Body of pancreas (tissue), 4 donors: ENCODE measurements around the gene SHISAL1.

ENCODE experiments used
- CTCF ChIP-seq, 7 experiments: fragments of 450-650 bp in 4 of 7; fragments of 200-600 bp in 3 of 7; sonication (generic) in 3 of 7; IDR thresholded peaks; one replicate each; pipeline ENCODE4 v1.5.1; 2016 to 2019; ENCODE audit warnings: antibody characterized with exemption in 7 of 7
- POLR2A ChIP-seq, 3 donors: fragments of 450-650 bp; IDR thresholded peaks; one replicate each; pipeline ENCODE4 v1.6.1; 2016; ENCODE audit warnings: antibody characterized with exemption in 3 of 3, mild to moderate bottlenecking in 2 of 3

GRCh38 chr22:44329179-44329796 is 16.5 kb upstream of the SHISAL1 start:
- no peak for TF ChIP-seq CTCF (IDR thresholded peaks at IDR 0.05)
- TF ChIP-seq POLR2A (IDR thresholded peaks at IDR 0.05): no peak
